Tibial nerve (tissue), 4 donors: Measurements from ENCODE around the gene MMRN1. TPM values are rescaled to one million over a fixed set of nuclear protein-coding genes. Genes with fewer than 3 reads are reported as not detected.

Experiments used
- DNase-seq, 2 donors: peaks; one replicate each; pipeline ENCODE4 v3.0.0-alpha.2; 2019; ENCODE audit warnings: low spot score in 2 of 2
- H3K27ac ChIP-seq, 4 donors: fragments of 200-600 bp; sonication (generic) in 3 of 4; one replicate each; pipeline ENCODE4 v1.5.1; 2017 to 2019; ENCODE audit warnings: mild to moderate bottlenecking in 1 of 4
- H3K27me3 ChIP-seq, 2 donors: fragments of 200-600 bp; sonication (generic) in 1 of 2; one replicate each; pipeline versions ENCODE4 v1.5.1 to v1.6.0; 2017 to 2019
- H3K36me3 ChIP-seq, 3 donors: fragments of 200-600 bp; sonication (generic); one replicate each; pipeline ENCODE4 v1.5.1; 2018 to 2019
- H3K4me1 ChIP-seq, 4 donors: fragments of 200-600 bp; sonication (generic) in 3 of 4; one replicate each; pipeline ENCODE4 v1.5.1; 2017 to 2019
- H3K4me3 ChIP-seq, 4 donors: fragments of 200-600 bp; sonication (generic) in 3 of 4; one replicate each; pipeline ENCODE4 v1.5.1; 2017 to 2019; ENCODE audit warnings: mild to moderate bottlenecking in 1 of 4, moderate library complexity in 1 of 4
- H3K9me3 ChIP-seq, 4 donors: fragments of 200-600 bp; sonication (generic) in 3 of 4; one replicate each; pipeline ENCODE4 v1.5.1; 2017 to 2019
- EP300 ChIP-seq, 2 donors: sonication (generic); formaldehyde crosslinking; IDR thresholded peaks; one replicate each; pipeline ENCODE4 v1.6.1; 2017; ENCODE audit warnings: antibody characterized with exemption in 2 of 2, mild to moderate bottlenecking in 1 of 2
- POLR2A ChIP-seq, 2 donors: fragments of 450-650 bp; IDR thresholded peaks; one replicate each; pipeline ENCODE4 v1.6.1; 2017; ENCODE audit warnings: antibody characterized with exemption in 2 of 2, mild to moderate bottlenecking in 2 of 2, moderate library complexity in 2 of 2
- WGBS, 2 donors: methylation state at CpG; one replicate each; pipeline ENCODE4 v1.1.5; 2018; 5-methylcytosine and 5-hydroxymethylcytosine counted together
- total RNA-seq, 4 donors: library from RNA; depleted of rRNA; stranded (reverse); fragments of >200 nt; gene quantifications; one replicate each; pipeline ENCODE4 v1.1.0, GENCODE V29; 2016
- TF ChIP-seq, protein P1 (sequence below), 5 experiments: fragments of 200-600 bp in 3 of 5; fragments of 450-650 bp in 2 of 5; sonication (generic) in 3 of 5; IDR thresholded peaks; one replicate each; pipeline ENCODE4 v1.5.1; 2016 to 2019; ENCODE audit warnings: antibody characterized with exemption in 5 of 5, mild to moderate bottlenecking in 3 of 5, moderate library complexity in 2 of 5

The MMRN1 gene
- total RNA-seq, 4 donors from 2014 or later = 12.0 to 50.1 (median 22.9) TPM

DNA sequence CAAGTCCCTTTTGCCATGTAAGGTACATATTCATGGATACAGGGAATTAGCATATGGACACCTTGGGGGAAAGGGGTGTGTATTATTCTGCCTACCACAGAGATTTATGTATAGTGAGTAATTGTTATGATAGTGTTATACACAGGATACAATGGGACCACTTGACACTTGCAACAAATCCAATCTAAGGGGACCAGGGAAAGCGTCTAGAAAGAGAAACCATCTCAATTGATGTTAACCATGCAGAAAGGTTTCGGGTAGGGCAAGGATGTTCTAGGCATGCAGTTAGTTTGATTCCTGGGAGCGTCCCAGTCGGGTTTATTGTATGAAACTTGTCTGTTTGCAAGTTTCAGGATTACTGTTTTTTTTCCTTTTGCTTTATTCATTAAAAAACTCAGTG is 34.2 kb downstream of the MMRN1 start:
- Histone ChIP-seq H3K4me3 (no peak overlapping the region), H3K27ac (no peak overlapping the region), H3K4me1 (no peaks in the 10 kb centered on the region), H3K36me3 (no peaks in the 10 kb centered on the region), H3K27me3 (no peaks in the 10 kb centered on the region), H3K9me3 (peaks cover 0 to 10% (median 0%) of the 10 kb centered on the region in 4 donors)
- no peak for TF ChIP-seq EP300 (IDR thresholded peaks at IDR 0.05)
- TF ChIP-seq, protein P1, sequence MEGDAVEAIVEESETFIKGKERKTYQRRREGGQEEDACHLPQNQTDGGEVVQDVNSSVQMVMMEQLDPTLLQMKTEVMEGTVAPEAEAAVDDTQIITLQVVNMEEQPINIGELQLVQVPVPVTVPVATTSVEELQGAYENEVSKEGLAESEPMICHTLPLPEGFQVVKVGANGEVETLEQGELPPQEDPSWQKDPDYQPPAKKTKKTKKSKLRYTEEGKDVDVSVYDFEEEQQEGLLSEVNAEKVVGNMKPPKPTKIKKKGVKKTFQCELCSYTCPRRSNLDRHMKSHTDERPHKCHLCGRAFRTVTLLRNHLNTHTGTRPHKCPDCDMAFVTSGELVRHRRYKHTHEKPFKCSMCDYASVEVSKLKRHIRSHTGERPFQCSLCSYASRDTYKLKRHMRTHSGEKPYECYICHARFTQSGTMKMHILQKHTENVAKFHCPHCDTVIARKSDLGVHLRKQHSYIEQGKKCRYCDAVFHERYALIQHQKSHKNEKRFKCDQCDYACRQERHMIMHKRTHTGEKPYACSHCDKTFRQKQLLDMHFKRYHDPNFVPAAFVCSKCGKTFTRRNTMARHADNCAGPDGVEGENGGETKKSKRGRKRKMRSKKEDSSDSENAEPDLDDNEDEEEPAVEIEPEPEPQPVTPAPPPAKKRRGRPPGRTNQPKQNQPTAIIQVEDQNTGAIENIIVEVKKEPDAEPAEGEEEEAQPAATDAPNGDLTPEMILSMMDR (IDR thresholded peaks at IDR 0.05) = no peak
- no peak for TF ChIP-seq POLR2A (IDR thresholded peaks at IDR 0.05)
- 86 to 90% methylated on average over 4 of the region's 4 CpGs for WGBS, 2 donors
- DNase-seq = no peak

DNA sequence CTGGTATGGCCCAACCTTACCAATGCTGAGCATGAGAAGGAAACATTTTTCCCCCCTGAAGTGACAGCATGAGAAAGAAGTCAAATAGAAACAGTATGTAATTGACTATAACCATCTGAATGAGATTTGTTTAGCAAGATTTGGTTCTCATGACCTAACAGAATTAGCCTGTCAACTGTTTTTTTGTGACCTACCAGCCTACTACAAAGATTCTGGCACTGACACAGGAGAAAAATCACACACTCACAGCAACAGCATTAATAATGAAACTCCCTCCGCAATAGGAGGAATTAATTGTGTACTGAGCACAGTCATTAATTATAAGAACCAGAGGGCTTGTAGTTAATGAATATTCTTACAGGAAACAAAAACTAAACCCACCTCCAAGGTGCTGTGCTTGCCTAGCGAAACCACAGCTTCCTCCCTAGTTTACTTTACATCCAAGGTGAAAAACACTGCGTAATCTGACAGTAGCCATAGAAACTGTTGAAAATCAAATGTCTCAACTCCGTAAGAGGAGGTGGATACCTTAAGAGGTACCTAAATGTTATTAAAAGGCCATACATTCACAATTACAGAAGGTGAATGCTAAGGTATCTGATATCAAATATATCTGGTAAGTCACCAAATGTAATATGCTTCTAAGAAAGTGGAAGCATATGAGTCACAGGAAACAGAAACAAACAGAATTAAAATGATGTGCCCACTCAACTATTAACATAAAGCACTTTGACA is 34.9 kb downstream of the MMRN1 start:
- TF ChIP-seq POLR2A (IDR thresholded peaks at IDR 0.05) (no peak), EP300 (IDR thresholded peaks at IDR 0.05) (no peak)
- TF ChIP-seq, protein P1 (IDR thresholded peaks at IDR 0.05) = no peak
- H3K36me3 ChIP-seq = no peaks in the 10 kb centered on the region
- 71 to 88% methylated on average over 4 of the region's 4 CpGs for WGBS, 2 donors
- H3K4me3 ChIP-seq = no peak overlapping the region
- no peaks in the 10 kb centered on the region for H3K4me1 ChIP-seq
- no peak for DNase-seq
- H3K9me3 ChIP-seq = peaks cover 0 to 10% (median 0%) of the 10 kb centered on the region in 4 donors
- no peak overlapping the region for H3K27ac ChIP-seq
- no peaks in the 10 kb centered on the region for H3K27me3 ChIP-seq

- DNase-seq = no peak
- Histone ChIP-seq H3K4me3 (no peak overlapping the region), H3K27me3 (no peaks in the 10 kb centered on the region), H3K4me1 (no peaks in the 10 kb centered on the region), H3K36me3 (no peaks in the 10 kb centered on the region), H3K9me3 (no peaks in the 10 kb centered on the region), H3K27ac (no peak overlapping the region)
- no peak for TF ChIP-seq EP300 (IDR thresholded peaks at IDR 0.05)
- TF ChIP-seq, protein P1 (IDR thresholded peaks at IDR 0.05) = no peak
- TF ChIP-seq POLR2A (IDR thresholded peaks at IDR 0.05) = no peak
- WGBS, 2 donors = 69 to 79% methylated on average over 2 of the region's 2 CpGs
These were observed 44.9 kb downstream of the MMRN1 start for GRCh38 chr4:89939546-89939945.

GRCh38 chr4:89939994-89940393 is 45.3 kb downstream of the MMRN1 start:
- no peak for DNase-seq
- H3K4me1 ChIP-seq = no peaks in the 10 kb centered on the region
- no peaks in the 10 kb centered on the region for H3K36me3 ChIP-seq
- TF ChIP-seq EP300 (IDR thresholded peaks at IDR 0.05) (no peak), POLR2A (IDR thresholded peaks at IDR 0.05) (no peak)
- TF ChIP-seq, protein P1 (IDR thresholded peaks at IDR 0.05) = no peak
- no peaks in the 10 kb centered on the region for H3K27me3 ChIP-seq
- no peak overlapping the region for H3K27ac ChIP-seq
- H3K4me3 ChIP-seq = no peak overlapping the region
- no peaks in the 10 kb centered on the region for H3K9me3 ChIP-seq

- no peak for DNase-seq
- Histone ChIP-seq H3K4me3 (no peak overlapping the region), H3K27ac (no peak overlapping the region), H3K9me3 (no peaks in the 10 kb centered on the region), H3K27me3 (no peaks in the 10 kb centered on the region), H3K36me3 (no peaks in the 10 kb centered on the region), H3K4me1 (no peaks in the 10 kb centered on the region)
- 62 to 67% methylated on average over 3 of the region's 3 CpGs for WGBS, 2 donors
- TF ChIP-seq, protein P1 (IDR thresholded peaks at IDR 0.05) = no peak
- TF ChIP-seq POLR2A (IDR thresholded peaks at IDR 0.05) (no peak), EP300 (IDR thresholded peaks at IDR 0.05) (no peak)
These were observed 48.2 kb downstream of the MMRN1 start for GRCh38 chr4:89942811-89943210.
